HTERT RPE-1 (cell line): ENCODE data around the gene COL5A1.

ENCODE experiments used
- in situ Hi-C: fragments of 300-500 bp; cut with MboI; formaldehyde crosslinking; loops from 4 replicates; pipeline ENCODE4 v1.14.3; 2020; ENCODE audit warnings: low sequenced_read_pairs

Gene COL5A1

DNA sequence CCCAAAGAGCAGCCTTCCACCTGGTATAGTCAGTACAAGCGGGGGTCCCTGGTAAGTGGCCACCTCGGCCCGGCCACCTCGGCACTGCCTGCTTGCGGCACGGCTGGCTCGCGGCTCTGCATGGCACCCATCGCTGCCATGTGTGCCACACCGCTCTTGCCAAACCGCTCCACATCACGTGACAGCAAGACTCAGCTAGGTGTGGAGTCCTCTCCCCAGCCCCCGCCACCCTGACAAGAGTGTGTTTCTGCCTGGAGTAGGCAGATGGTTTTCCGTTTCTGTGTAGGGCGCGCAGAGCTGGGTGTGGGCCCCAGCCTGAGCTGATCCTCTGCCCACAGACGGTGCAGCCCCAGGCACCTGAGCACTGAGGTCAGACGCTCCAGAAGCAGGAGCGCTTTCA is 188.5 kb downstream of the COL5A1 start:
- in situ Hi-C loops, result no loop called here

DNA sequence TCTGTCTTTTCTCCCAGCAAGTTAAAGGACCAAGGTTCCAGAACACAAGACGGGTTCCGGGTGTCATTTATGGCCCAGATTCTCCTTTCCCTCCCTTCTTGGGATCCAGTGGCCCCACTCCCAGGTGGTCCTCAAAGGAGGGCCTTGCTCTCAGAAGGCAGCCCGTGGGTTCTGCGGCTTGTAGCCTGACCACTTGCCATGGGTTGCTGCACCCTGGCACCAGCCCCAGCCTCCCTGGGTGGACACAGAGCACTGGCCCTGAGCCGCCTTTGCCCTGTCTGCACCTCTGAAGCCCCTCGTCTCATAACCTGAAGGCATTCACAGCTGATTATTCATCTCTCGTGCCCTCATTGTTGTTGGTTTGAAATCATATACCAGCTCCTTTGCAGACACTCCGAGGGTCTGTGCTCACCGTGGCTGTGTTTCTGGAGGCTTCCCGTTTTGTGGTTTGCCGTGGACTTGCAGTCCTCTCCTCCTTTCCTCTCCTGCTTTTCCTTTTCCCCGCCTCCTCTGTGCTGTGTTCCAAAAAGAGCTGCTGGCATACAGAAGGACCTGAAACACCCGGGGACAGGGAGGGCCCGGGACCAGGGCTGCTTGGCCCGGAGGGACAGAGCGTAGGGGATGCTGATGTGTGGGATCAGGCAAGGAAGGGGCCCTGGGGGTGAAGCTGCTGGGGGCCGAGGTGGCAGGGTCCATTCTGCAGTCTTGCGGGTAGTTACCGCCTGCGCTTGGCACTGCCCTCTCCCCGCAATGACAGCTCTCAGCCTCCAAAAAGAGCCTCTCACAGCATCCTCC is 189.5 kb downstream of the COL5A1 start:
- in situ Hi-C loops, result no loop called here

DNA sequence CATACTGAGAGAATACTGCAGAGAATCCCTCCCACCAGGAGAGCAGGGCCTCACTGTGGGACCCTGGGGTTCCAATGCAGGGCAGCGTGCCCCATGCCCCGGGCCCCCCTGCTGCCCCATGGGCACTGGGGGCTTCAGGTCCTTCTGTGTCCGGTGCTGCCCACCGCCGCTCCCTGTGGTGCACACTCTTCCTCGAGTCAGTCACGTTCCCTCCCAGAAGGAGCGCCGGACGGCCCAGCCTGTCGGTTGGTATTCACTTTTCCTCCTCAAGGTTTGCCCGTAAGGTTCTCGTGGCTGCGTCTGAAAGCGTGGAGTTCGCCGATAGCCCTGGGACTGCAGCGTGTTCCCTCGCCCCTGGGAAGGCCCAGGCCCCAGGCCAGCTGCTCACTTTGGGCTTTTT is 190.9 kb downstream of the COL5A1 start:
- in situ Hi-C loops, result no loop called here

DNA sequence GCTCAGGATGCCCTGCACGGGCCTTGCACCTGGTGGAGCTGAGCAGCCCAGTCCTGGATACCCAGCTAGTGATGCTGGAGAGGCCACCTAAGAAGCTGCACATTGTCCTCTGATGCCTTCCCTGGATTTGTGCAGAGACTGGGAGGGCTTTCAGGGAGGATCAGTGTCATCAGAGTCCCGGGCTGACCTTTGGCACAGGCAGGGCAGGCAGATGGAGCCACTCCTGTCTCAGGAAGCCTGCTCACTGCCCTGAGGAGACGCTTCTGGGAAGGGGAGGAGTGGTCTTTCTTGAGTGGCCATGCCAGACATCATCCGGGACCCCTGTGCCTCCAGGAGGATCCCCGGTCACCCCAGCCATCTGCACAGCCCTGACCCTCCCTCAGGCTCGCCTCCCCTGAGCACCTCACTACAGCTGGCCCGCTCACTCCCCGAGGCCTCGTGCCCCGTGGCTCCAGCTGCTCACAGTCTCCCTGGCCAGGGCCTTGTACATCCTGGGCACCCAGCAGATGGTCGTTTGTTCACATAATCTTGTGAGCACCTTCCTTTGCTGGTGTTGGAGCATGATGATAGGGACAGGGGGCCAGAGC is 191.8 kb downstream of the COL5A1 start:
- in situ Hi-C loops, result no loop called here

DNA sequence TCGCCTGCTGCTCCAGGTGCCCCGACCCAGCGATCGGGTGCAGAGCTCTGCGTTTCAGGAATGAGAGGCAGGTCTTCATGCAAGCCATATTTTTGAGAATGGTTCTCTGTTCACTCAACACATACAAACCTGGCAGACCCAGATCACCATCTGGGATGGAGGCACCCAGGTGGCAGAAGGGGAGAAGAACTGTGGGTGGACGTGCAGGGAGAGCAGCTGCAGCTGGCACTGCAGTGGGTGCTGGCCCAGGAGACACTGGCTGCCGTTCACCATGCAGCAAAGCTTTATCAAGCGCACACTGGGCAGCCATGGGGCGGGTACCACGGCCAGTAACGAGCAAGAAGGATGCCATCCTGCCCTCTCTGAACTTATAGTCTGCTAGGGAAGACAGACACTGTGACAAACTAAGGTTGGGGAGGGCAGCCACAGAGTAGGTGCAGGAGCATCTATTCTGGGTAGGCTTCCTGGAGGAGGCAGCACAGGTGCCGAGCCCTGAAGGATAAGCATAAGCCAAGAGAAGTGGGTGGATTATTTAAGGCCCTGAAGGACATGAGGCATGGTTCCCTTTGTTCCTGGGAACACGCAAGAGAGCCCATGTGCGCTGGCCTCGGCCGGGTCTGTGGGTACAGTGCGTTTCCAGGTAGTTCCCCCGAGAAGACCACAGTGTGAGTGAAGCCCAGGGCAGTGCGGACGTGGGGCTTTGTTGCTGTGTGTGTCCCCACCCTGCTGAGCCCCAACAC is 192.8 kb downstream of the COL5A1 start:
- in situ Hi-C loops, result no loop called here

DNA sequence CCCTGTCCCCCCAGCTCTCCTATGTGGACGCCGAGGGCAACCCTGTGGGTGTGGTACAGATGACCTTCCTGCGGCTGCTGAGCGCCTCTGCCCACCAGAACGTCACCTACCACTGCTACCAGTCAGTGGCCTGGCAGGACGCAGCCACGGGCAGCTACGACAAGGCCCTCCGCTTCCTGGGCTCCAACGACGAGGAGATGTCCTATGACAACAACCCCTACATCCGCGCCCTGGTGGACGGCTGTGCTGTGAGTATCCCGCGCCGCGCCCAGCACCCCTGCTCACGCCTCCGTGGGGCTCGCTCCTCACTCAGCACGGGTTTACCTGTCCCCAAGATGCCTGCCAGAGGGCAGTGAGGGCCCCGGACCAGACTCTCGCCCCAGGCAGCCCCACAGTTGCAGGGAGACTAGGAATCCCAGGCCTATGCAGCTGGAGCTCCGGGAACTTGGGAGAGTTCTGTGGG is 193.4 kb downstream of the COL5A1 start:
- in situ Hi-C loops, result no loop called here

DNA sequence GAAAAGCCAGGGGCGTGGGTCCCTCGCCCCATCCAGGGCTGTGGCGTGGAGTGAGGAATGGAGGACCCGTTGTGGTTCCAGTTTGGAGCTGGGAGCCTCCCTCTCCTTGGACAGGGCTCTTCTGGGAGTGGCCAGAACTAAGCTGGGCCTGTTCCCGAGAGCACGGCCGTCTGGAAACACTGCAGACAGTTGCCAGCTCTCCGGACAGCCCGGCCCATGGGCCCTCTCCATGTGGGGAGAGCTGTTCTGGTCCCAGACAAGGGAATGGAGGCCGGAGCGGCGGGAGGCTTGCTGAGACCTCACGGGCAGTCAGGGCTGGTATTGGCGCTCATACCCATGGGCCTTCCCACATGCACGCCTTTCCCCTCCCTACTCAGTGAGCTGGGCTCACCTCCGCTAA is 193.8 kb downstream of the COL5A1 start:
- in situ Hi-C loops, result no loop called here

DNA sequence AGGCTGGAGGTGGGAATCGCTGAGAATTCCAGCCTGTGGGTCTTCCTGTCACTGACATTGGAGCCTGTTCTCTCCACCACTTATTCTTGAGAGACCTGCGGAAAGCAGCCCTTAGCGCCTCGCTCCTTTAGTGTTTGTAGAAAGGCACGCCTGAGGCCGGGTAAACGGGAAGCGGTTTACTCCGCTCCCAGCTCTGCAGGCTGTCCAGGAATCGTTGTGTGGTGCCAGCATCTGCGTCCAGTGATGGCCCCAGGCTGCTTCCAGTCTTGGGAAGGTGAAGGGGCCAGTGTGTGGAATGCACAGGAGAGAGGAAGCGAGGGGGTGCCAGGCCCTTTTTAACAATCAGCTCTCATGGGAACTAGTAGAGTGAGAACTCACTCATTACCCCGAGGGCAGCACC is 194.4 kb downstream of the COL5A1 start:
- in situ Hi-C loops, result no loop called here

DNA sequence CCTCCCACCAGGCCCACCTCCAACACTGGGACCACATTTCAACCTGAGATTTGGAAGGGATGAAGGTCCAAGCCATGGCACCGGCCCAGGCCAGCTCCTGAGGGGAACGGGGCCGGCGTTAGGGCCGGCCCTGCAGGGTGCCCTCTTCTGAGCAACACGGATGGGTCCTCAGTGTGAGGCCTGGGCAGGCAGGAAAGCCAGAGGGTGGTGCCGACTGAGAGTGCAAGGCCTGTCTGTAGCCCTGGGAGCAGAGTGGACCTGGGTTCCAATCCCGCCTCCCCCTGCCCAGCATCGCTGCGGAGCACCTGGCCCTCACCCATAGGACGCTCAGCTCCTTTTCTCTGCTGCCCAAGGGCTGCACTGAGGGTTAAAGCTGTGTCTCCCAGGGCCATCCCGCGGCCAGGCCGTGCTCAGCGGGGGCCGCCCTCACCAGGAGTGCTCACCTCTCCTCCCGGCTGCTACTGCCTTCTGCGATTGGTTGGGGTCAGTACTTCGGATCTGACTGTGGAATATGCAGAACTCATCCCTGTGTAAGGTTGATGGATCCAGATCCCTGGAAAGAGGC is 194.9 kb downstream of the COL5A1 start:
- in situ Hi-C loops, result no loop called here

DNA sequence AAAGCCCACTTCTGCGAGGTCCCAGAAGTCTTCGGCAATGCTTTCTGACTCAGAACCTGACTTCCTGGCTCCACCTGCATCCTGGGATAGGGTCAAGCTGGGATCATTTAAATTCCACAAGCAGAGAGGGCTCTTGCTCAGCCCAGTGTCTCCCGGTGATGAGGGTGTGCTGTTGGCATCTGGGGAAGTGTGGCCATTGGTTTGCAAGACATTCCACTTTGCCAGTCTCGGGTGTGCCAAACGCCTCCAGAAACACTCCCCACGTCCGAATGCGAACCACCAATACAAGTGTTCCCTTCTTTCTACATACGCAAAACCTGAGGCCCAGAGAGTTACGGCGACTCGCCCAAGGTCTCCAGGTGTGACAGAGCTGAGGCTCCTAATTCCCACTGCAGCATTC is 195.9 kb downstream of the COL5A1 start:
- in situ Hi-C loops, result no loop called here

DNA sequence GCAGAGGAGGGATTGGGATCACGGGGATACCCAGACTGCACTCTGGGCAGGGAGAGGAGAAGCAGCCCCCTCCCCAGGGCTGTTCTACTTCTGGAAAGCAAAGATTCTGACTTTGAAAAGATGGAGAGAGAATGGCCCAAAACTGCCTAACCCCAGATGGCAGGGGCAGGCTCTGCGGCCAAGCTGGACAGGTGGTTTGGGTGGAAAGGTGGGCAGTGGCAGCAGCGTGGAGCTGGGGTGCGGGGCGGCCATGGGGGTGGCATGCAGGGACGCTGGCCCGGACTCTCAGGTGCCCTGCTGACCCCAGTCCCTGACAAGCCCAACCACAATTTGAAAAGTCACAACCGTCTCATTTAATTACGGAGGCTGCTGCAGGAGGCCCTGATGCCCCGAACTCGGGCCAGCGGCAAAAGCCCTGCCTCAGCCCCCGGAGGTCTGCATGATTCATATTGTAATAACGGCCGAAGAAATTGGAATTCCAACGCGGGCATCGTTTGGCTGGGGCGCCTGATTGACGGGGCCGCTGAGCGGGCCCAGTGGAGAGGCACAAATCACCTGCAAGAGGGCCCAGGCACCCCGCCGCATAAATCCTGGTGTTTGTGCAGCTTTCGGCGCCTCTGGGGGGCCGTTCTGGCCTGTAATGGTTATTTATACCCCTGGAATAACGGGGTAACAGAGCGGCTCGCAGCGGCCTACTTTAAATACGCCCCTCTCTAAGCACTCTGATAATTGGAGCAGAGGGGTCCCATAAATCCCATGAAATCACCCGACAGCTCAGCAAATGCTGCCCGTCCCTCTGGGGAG is 197.2 kb downstream of the COL5A1 start:
- in situ Hi-C loops, result no loop called here

DNA sequence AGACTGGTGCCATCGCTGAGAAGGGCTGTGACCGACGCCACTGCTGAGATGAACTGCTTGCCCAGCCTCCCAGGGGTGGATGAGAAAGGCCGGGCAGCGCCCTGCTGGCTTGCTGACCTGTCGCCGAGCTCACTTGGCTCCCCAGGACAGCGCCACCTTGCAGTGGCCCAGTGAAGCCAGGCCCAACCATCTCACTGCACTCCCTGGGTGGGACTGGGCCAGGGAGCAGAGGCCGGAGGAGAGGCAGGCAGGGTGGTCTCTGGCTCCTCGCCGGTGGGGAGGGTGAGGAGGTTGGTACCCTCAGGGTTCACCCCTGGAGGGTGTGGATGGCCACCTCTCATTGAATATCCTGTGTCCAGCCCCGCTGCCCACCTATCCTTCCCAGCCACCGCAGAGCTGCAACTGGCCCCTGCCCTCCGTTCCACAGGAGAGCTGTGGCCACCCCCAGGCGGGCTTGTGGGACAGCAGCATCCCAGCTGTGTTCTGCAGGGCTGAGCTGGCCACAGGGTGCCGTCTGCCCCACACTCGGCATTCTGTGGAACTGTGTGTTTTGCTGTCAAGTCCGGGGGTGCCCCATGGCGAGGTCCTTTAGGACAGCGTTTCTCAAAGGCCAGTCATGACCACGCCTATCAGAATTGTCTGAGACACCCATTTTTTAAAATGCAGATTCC is 198.0 kb downstream of the COL5A1 start:
- in situ Hi-C loops, result no loop called here

DNA sequence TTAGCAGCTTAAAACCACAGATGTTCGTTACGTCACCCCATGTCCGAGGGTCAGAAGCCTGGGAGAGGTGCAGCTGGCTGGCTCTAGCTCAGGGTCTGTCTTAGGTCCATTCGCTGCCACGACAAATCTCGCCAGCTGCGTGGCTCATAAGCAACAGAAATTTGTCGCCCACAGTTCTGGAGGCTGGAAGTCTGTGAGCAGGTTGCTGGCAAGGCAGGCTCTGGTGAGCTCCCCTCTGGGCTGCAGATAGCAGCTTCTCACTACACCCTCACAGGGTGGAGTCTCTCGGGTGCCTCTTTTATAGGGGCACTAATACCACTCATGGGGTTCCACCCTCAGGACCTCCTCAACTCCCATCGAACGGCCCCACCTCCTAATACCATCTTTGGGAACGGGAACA is 198.9 kb downstream of the COL5A1 start:
- in situ Hi-C loops, result no loop called here

DNA sequence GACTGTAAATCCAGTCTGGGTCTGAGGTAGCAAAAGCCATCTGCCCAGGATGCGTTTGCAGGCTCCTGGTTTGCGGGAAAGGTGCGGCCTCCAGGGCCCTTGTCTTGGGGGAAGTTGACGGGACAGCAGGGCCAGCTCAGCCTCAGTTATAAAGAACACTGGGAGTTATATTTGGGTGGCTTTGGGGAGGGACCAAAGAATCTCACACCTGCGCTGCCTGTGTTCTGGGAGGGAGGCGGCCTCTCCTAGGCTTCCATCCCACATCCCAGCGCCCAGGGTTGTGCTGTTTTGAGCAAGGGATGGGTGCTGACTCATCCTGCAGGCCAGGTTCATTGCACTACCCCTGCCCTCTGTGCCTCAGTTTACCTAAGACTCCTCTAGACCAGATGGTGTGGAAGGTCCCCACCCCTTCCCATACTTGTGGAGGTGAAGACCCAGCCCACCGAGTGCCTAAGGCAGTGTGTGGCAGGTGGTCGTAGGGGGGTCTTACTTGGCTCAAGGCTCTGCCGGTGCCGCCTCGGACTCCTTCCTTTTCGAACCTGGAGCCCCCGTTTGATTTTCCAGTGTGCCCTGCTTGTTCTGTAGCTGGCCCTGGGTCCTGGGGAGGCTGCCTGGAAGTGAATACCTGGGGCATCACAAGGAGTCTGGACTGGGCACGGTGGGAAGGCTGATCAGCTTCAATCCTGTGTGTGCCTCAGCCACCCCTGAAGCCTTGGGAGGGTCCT is 199.7 kb downstream of the COL5A1 start:
- in situ Hi-C loops, result no loop called here

DNA sequence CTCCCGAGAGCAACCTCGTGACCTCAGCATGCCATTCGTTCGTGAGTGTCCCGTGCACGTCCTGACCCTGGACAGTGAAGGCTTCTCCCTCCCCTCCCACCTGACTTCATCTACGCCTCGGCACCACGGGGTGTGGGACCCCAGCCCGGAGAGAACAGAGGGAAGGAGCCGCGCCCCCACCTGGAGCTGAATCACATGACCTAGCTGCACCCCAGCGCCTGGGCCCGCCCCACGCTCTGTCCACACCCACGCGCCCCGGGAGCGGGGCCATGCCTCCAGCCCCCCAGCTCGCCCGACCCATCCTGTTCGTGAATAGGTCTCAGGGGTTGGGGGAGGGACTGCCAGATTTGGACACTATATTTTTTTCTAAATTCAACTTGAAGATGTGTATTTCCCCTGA is 200.7 kb downstream of the COL5A1 start:
- in situ Hi-C loops, result no loop called here

DNA sequence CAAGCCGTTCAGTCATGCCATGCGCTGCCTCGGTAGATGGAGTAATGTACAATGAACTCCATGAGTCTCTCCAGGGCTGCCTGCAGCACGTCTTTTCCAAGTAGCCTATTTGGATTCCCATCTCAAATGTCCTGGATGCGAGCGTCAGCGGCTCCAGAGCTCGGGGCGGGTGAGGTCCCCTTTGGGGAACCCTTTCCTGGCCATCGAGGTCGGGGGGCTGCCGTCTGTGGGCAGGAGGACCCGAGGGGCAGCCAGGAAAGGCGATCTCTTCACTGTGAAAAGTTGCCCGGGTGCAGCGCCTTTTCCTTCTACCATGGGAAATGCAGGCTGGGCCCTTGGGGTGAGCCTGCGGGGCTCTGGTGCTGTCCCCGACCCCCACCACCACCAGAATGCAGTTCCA is 202.1 kb downstream of the COL5A1 start:
- in situ Hi-C loops, result no loop called here

DNA sequence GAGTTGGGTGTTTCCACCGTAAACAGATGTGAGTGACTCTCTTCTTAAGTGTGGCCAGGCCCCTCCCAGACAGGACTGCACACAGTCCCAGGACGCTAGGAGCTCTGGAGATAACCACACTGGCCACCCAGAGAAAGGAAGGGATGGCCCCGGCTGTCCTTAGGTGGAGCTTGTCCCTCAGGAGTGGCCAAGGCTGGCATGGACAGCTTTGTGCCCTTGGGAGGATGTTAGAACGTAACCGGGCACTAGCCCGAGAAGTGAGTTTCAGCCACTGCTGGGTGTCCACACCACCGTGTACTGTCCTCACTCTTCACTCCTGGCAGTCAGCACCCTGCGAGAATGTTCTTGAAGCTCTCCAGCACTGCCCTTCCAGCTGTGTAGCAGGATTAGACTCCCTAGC is 203.2 kb downstream of the COL5A1 start:
- in situ Hi-C loops, result no loop called here

DNA sequence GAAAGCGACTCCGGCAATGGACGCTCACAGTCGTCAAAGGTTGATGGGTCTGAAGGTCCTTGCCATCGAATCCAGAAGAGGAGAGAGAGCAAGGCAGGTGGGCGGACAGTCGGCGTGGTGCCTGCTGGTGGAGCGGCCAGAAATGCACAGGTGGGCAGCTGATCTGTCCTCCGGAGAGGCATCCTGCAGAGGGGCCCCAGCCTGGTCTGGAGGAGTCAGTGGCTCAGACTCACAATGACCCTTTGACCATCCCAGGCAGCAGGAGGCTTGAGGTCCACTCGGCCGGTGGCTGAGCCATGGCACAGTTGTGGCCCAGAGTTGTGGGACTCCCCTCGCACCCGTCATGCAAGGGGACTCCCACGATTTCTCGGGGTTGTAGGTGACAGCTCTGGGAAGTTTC is 204.6 kb downstream of the COL5A1 start:
- in situ Hi-C loops, result no loop called here

DNA sequence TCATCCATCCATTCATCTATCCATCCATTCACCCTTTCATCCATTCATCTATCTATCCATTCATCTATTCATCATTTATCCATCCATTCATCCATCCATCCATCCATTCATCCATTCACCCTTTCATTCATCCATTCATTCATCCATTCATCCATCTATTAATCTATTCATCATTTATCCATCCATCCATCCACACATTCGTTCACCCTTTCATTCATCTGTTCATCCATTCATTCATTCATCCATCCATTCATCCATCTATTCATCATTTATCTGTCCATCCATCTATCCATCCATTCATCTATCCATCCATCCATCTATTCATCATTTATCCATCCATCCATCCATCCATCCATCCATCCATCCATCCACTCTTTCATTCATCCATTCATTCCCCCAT is 205.1 kb downstream of the COL5A1 start:
- in situ Hi-C loops, result no loop called here

DNA sequence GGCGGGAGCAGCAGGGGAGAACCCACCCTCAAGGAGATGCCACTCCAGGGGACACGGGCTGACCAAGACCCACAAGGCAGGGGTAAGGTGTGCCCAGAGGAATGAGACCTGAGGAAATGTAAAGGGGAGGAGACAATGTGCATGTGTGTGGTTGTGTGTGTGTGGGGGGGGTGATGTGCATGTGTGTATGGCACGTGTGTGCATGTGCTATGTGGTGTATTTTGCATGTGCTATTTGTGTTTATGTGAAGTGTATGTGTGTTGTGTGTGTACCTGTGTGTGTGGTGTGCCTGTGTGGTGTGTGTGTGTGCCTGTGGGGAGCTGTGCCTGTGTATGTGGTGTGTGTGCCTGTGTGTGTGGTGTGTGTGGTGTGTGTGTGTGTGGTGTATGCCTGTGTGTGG is 205.5 kb downstream of the COL5A1 start:
- in situ Hi-C loops, result no loop called here
